NOMO-1 treated with dmso at 0.1 percent for 144 hours (cell line): ENCODE measurements around the gene MCF2L.
"Not testable (repeated sequence)": the region's sequence is repeated elsewhere in the genome, so short reads cannot be mapped to it uniquely, and the experiment has no call there.

Experiments
- DNase-seq: peaks from one replicate; lab custom pipeline; 2025; ENCODE audit not compliant: unreplicated experiment; lab: John Stamatoyannopoulos, UW

Gene MCF2L

GRCh38 chr13:113029487-113030258 is 60.7 kb downstream of the MCF2L start:
- DNase-seq: no peak

- not testable (repeated sequence) for DNase-seq
These were observed 61.2 kb downstream of the MCF2L start for GRCh38 chr13:113030259-113030640.

GRCh38 chr13:113031465-113031864 is 62.5 kb downstream of the MCF2L start:
- no peak for DNase-seq

- DNase-seq: no peak
These were observed 63.3 kb downstream of the MCF2L start for GRCh38 chr13:113032291-113032690.

GRCh38 chr13:113033054-113033850 is 64.2 kb downstream of the MCF2L start:
- no peak for DNase-seq

- DNase-seq: no peak
These were observed 65.6 kb downstream of the MCF2L start for GRCh38 chr13:113034451-113035212.

GRCh38 chr13:113035213-113035800 is 66.3 kb downstream of the MCF2L start:
- no peak for DNase-seq

- no peak for DNase-seq
These were observed 67.4 kb downstream of the MCF2L start for GRCh38 chr13:113036401-113036800.

- DNase-seq: no peak
These were observed 71.0 kb downstream of the MCF2L start for GRCh38 chr13:113040031-113040430.

GRCh38 chr13:113040597-113041292 is 71.7 kb downstream of the MCF2L start:
- DNase-seq: no peak

GRCh38 chr13:113041293-113041690 is 72.3 kb downstream of the MCF2L start:
- no peak for DNase-seq

GRCh38 chr13:113041896-113042295 is 72.9 kb downstream of the MCF2L start:
- no peak for DNase-seq

- no peak for DNase-seq
These were observed 73.4 kb downstream of the MCF2L start for GRCh38 chr13:113042456-113042855.

- no peak for DNase-seq
These were observed 74.1 kb downstream of the MCF2L start for GRCh38 chr13:113043001-113043630.

GRCh38 chr13:113043931-113044330 is 74.9 kb downstream of the MCF2L start:
- DNase-seq: no peak

GRCh38 chr13:113044391-113045114 is 75.5 kb downstream of the MCF2L start:
- no peak for DNase-seq

- DNase-seq: no peak
These were observed 76.5 kb downstream of the MCF2L start for GRCh38 chr13:113045251-113046127.

GRCh38 chr13:113046128-113046882 is 77.3 kb downstream of the MCF2L start:
- DNase-seq: no peak
